IMR-90 (cell line): ENCODE measurements around the gene RAB3C. TPM values are rescaled to one million over a fixed set of nuclear protein-coding genes. Genes with fewer than 3 reads are reported as not detected.

ENCODE experiments used
- ATAC-seq: fragments of 200-7000 bp; cut with Tn5 transposase; 2 replicates; pipeline ENCODE4 v1.9.1; 2020; ENCODE audit warnings: low read depth, mild to moderate bottlenecking, moderate library complexity
- BruUV-seq: library from RNA; stranded (reverse); fragments of 400-500 nt; replicated peaks from 2 replicates; lab custom pipeline; 2021; lab: Mats Ljungman, UMichigan
- CTCF ChIA-PET: fragments of 300-600 bp; formaldehyde crosslinking; extraction: SDS; loops from one replicate; lab custom pipeline; 2021; ENCODE audit warnings: antibody characterized with exemption; lab: Yijun Ruan, JAX
- POLR2A ChIA-PET: fragments of 300-600 bp; sonication (Branson Sonifier 250); formaldehyde crosslinking; loops from one replicate; lab custom pipeline; 2022; ENCODE audit warnings: antibody characterized with exemption; ENCODE audit not compliant: unreplicated experiment; lab: Charles Lee
- DNase-seq: peaks from one replicate; pipeline ENCODE4 v3.0.0; 2013
- H2AFZ ChIP-seq: replicated peaks from 2 replicates; pipeline ENCODE3; 2013; ENCODE audit warnings: low read length, mild to moderate bottlenecking; ENCODE audit not compliant: poor library complexity
- H2AK5ac ChIP-seq: 2 replicates; pipeline ENCODE4 v1.6.1; 2013; ENCODE audit warnings: low read depth, low read length, inconsistent platforms
- H2AK9ac ChIP-seq: replicated peaks from 2 replicates; pipeline ENCODE3; 2013; ENCODE audit warnings: mild to moderate bottlenecking, low read depth, low read length, moderate library complexity; ENCODE audit not compliant: poor library complexity
- H2BK120ac ChIP-seq: 2 replicates; pipeline ENCODE4 v1.6.1; 2013; ENCODE audit warnings: low read depth, low read length, inconsistent platforms
- H2BK15ac ChIP-seq: 3 replicates; pipeline ENCODE4 v1.6.1; 2013; ENCODE audit warnings: low read depth, low read length, inconsistent platforms
- H2BK20ac ChIP-seq: 2 replicates; pipeline ENCODE4 v1.6.1; 2013; ENCODE audit warnings: low read depth, mild to moderate bottlenecking, inconsistent platforms, low read length, moderate library complexity
- H2BK5ac ChIP-seq: 2 replicates; pipeline ENCODE4 v1.6.1; 2013; ENCODE audit warnings: mild to moderate bottlenecking, low read depth, low read length, inconsistent platforms; ENCODE audit not compliant: poor library complexity, severe bottlenecking
- H3K14ac ChIP-seq: replicated peaks from 2 replicates; pipeline ENCODE4 v1.6.1; 2013; ENCODE audit warnings: low read depth, low read length, inconsistent platforms
- H3K18ac ChIP-seq: 2 replicates; pipeline ENCODE4 v1.6.1; 2013; ENCODE audit warnings: low read depth, low read length, control low read depth
- H3K23ac ChIP-seq: 2 replicates; pipeline ENCODE4 v1.6.1; 2013; ENCODE audit warnings: low read depth, low read length, inconsistent platforms
- H3K27ac ChIP-seq: 2 replicates; pipeline ENCODE4 v1.5.1; 2013; ENCODE audit warnings: mild to moderate bottlenecking, control low read depth, low read length; ENCODE audit not compliant: insufficient read depth
- H3K27me3 ChIP-seq: 2 replicates; pipeline ENCODE4 v1.6.1; 2013; ENCODE audit warnings: low read length; ENCODE audit not compliant: control insufficient read depth, insufficient read depth
- H3K36me3 ChIP-seq: 2 replicates; pipeline ENCODE4 v1.6.1; 2013; ENCODE audit warnings: low read length, mixed read lengths; ENCODE audit not compliant: control insufficient read depth, insufficient read depth
- H3K4ac ChIP-seq: 2 replicates; pipeline ENCODE4 v1.6.1; 2013; ENCODE audit warnings: low read depth, low read length, inconsistent platforms
- H3K4me1 ChIP-seq: 2 replicates; pipeline ENCODE4 v1.6.1; 2013; ENCODE audit warnings: low read length, mixed read lengths; ENCODE audit not compliant: control insufficient read depth, insufficient read depth
- H3K4me2 ChIP-seq: 2 replicates; pipeline ENCODE4 v1.6.1; 2013; ENCODE audit warnings: low read depth, mild to moderate bottlenecking, control low read depth, low read length, moderate library complexity
- H3K4me3 ChIP-seq: 2 replicates; pipeline ENCODE4 v1.5.1; 2013; ENCODE audit warnings: low read depth, mild to moderate bottlenecking, control low read depth, low read length, moderate library complexity; ENCODE audit not compliant: insufficient read depth
- H3K56ac ChIP-seq: 2 replicates; pipeline ENCODE4 v1.6.1; 2013; ENCODE audit warnings: low read length, inconsistent platforms; ENCODE audit not compliant: insufficient read depth; ENCODE audit errors: extremely low read depth
- H3K79me1 ChIP-seq, 2 experiments: 2 replicates each; pipeline ENCODE4 v1.6.1; 2013; ENCODE audit warnings: low read length in 2 of 2, inconsistent platforms in 1 of 2, low read depth in 1 of 2
- H3K9ac ChIP-seq: 2 replicates; pipeline ENCODE4 v1.6.1; 2013; ENCODE audit warnings: low read depth, low read length, control low read depth
- H3K9me1 ChIP-seq: 2 replicates; pipeline ENCODE4 v1.6.1; 2013; ENCODE audit warnings: low read length, inconsistent platforms; ENCODE audit not compliant: insufficient read depth
- H3K9me3 ChIP-seq: 2 replicates; pipeline ENCODE4 v1.6.1; 2013; ENCODE audit warnings: low read length; ENCODE audit not compliant: control insufficient read depth, insufficient read depth
- H4K20me1 ChIP-seq: 2 replicates; pipeline ENCODE4 v1.6.1; 2013; ENCODE audit warnings: low read length, inconsistent platforms; ENCODE audit not compliant: insufficient read depth
- H4K5ac ChIP-seq: 2 replicates; pipeline ENCODE4 v1.6.1; 2013; ENCODE audit warnings: mild to moderate bottlenecking, low read depth, low read length, control low read depth
- H4K8ac ChIP-seq, 2 experiments: 2 replicates each; pipeline ENCODE4 v1.6.1; 2013; ENCODE audit warnings: low read depth in 2 of 2, low read length in 2 of 2, control low read depth in 1 of 2, inconsistent platforms in 1 of 2
- H4K91ac ChIP-seq: 2 replicates; pipeline ENCODE4 v1.6.1; 2013; ENCODE audit warnings: low read depth, low read length, inconsistent platforms; ENCODE audit not compliant: insufficient read depth
- CHD1 ChIP-seq: IDR thresholded peaks from 2 replicates; pipeline ENCODE4 v1.6.1; 2012; ENCODE audit warnings: low read depth, low read length, improper control_type of control experiment
- FOS ChIP-seq: fragments of 150-350 bp; IDR thresholded peaks from 2 replicates; pipeline ENCODE4 v1.6.1; 2016; ENCODE audit warnings: low read depth, low read length
- MAZ ChIP-seq: IDR thresholded peaks from 2 replicates; pipeline ENCODE4 v1.6.1; 2012; ENCODE audit warnings: low read depth, mild to moderate bottlenecking, low read length, improper control_type of control experiment, moderate library complexity, borderline replicate concordance
- WGBS, 2 experiments: methylation state at CpG; one replicate each; pipeline versions ENCODE4 v1.1.5 to v1.1.7; 2013; ENCODE audit warnings: missing lambda C conversion rate in 2 of 2; ENCODE audit not compliant: insufficient read length in 1 of 2; ENCODE audit errors: extremely low coverage in 2 of 2; 5-methylcytosine and 5-hydroxymethylcytosine counted together
- dilution Hi-C: fragments of 300-500 bp; cut with HindIII; formaldehyde crosslinking; loops from one replicate; pipeline ENCODE4 v1.14.3; 2018; ENCODE audit warnings: low sequenced_read_pairs; ENCODE audit not compliant: unreplicated experiment
- in situ Hi-C: fragments of 300-500 bp; cut with MboI; formaldehyde crosslinking; loops from 3 replicates; pipeline ENCODE4 v1.14.3; 2019; ENCODE audit warnings: low sequenced_read_pairs, inconsistent platforms, mixed read lengths
- intact Hi-C: fragments of 100-400 bp; cut with micrococcal nuclease; formaldehyde crosslinking; loops from 2 replicates; pipeline ENCODE4 v1.10.0; 2022
- polyA plus RNA-seq, 3 experiments: library from polyadenylated mRNA; depleted of rRNA; stranded (reverse); fragments of >200 nt; gene quantifications; 2 replicates each; pipeline ENCODE4 v1.2.3, GENCODE V29; 2012; ENCODE audit warnings: low replicate concordance in 1 of 3
- total RNA-seq: library from RNA; depleted of rRNA; stranded (reverse); fragments of >200 nt; gene quantifications from 2 replicates; pipeline ENCODE4 v1.2.3, GENCODE V29; 2012

RAB3C gene
- total and polyA plus RNA-seq, 2 of the 4 experiments (the other 2 are of a cell fraction): not detected

DNA sequence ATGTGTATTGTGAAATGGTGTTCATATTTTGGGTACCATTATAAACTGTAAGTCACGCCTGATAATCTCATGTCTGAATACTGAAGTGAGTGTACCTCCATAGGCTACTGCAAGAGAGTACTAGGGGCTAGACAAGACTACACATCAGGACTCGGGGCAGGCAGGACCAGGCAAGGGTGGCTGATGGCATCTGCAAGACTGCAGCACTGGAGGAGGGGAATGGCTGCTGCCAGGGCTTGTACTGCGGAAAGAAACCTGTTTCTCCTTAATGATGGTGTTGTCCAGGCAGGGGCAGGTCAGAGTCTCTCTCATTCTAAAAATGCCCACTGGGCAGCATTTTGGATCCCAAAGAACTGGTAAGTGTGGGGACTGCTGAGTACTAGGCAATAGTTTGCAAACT is 172.5 kb downstream of the RAB3C start:
- dilution Hi-C loops (no loop called here), in situ Hi-C loops (no loop called here), intact Hi-C loops (no loop called here)
- H3K4me3 ChIP-seq: no peak overlapping the region
- ChIA-PET POLR2A (no interaction called here), CTCF (no interaction called here)
- H3K9ac ChIP-seq: no peak overlapping the region
- no peak overlapping the region for H3K4ac ChIP-seq
- DNase-seq: no peak
- H4K5ac ChIP-seq: no peak overlapping the region
- 100% methylated on average over 1 of the region's 3 CpGs; no CpG with 5 or more reads in 1 of the 2 experiments for WGBS, 2 experiments
- no peak overlapping the region for H2AFZ ChIP-seq
- H3K27me3 ChIP-seq: no peaks in the 10 kb centered on the region
- no peaks in the 10 kb centered on the region for H3K9me3 ChIP-seq
- no TSS peak for BruUV-seq
- H3K79me1 ChIP-seq: no peaks in the 10 kb centered on the region
- no peak overlapping the region for H4K91ac ChIP-seq
- H3K18ac ChIP-seq: no peak overlapping the region
- H2BK15ac ChIP-seq: no peak overlapping the region
- no peak overlapping the region for H3K4me2 ChIP-seq
- H2BK120ac ChIP-seq: no peak overlapping the region
- H4K8ac ChIP-seq: no peak overlapping the region
- H3K36me3 ChIP-seq: no peaks in the 10 kb centered on the region
- H3K4me1 ChIP-seq: no peaks in the 10 kb centered on the region
- H3K27ac ChIP-seq: no peak overlapping the region
- H2BK20ac ChIP-seq: no peak overlapping the region
- no peak overlapping the region for H2AK5ac ChIP-seq
- no peaks in the 10 kb centered on the region for H4K20me1 ChIP-seq
- no peak overlapping the region for H3K23ac ChIP-seq
- no peak overlapping the region for H2BK5ac ChIP-seq
- no peak overlapping the region for H3K56ac ChIP-seq
- TF ChIP-seq FOS (no peak), MAZ (no peak), CHD1 (no peak)
- no peak overlapping the region for H2AK9ac ChIP-seq
- H3K9me1 ChIP-seq: no peaks in the 10 kb centered on the region
- ATAC-seq: no peak
- H3K14ac ChIP-seq: no peak overlapping the region
